Activated CD4-positive, alpha-beta memory T cell treated with anti-CD3 and anti-CD28 coated beads for 36 hours (primary cell): ENCODE results near the gene CUEDC1. TPM values are rescaled to one million over a fixed set of nuclear protein-coding genes. Genes with fewer than 3 reads are reported as not detected.

Experiments
- CTCF ChIA-PET: fragments of 350-600 bp; sonication (Branson Sonifier 250); formaldehyde crosslinking; loops from one replicate; lab custom pipeline; 2021; ENCODE audit warnings: antibody characterized with exemption, inconsistent platforms; lab: Charles Lee
- POLR2A ChIA-PET: fragments of 350-600 bp; sonication (Branson Sonifier 250); formaldehyde crosslinking; loops from one replicate; lab custom pipeline; 2021; ENCODE audit warnings: antibody characterized with exemption; lab: Charles Lee
- DNase-seq: peaks from one replicate; pipeline ENCODE4 v3.0.0-alpha.2; 2020
- H3K27ac Mint-ChIP-seq: one replicate; pipeline ENCODE4 v1.8.0; 2021; ENCODE audit warnings: mixed read lengths
- H3K27me3 Mint-ChIP-seq: one replicate; pipeline ENCODE4 v1.8.0; 2021; ENCODE audit warnings: mixed read lengths
- H3K36me3 Mint-ChIP-seq: one replicate; pipeline ENCODE4 v1.8.0; 2021; ENCODE audit warnings: mixed read lengths
- H3K4me1 Mint-ChIP-seq: one replicate; pipeline ENCODE4 v1.8.0; 2021; ENCODE audit warnings: low read depth, mixed read lengths
- H3K4me3 Mint-ChIP-seq: one replicate; pipeline ENCODE4 v1.8.0; 2021; ENCODE audit warnings: mild to moderate bottlenecking, mixed read lengths
- H3K9me3 Mint-ChIP-seq: one replicate; pipeline ENCODE4 v1.8.0; 2021; ENCODE audit warnings: mixed read lengths
- intact Hi-C: fragments of 100-400 bp; cut with micrococcal nuclease; formaldehyde crosslinking; loops from one replicate; pipeline ENCODE4 v1.15.1; 2023
- total RNA-seq, 2 experiments: library from RNA; stranded (reverse); gene quantifications; one replicate each; pipeline ENCODE4 v1.2.3, GENCODE V29; 2021

Gene CUEDC1
- total RNA-seq, 2 experiments from 2014 or later: 0.29 to 0.36 TPM

- H3K4me3 Mint-ChIP-seq: no peak overlapping the region
- no peak for DNase-seq
- peaks cover 10% of the 10 kb centered on the region for H3K27me3 Mint-ChIP-seq
- POLR2A ChIA-PET: interaction anchor here (0.8 to 2.4 kb wide), 3 partner anchors 11 to 141 kb away, joined by 3 to 8 read pairs (median 4); no protein-coding TSS in a partner anchor
- no peak overlapping the region for H3K27ac Mint-ChIP-seq
- no peaks in the 10 kb centered on the region for H3K9me3 Mint-ChIP-seq
- H3K4me1 Mint-ChIP-seq: peaks cover 13% of the 10 kb centered on the region
- intact Hi-C loops: loop anchor here (1.0 to 10.0 kb wide), 3 partner anchors 136 to 254 kb away; partner anchors contain the start of gene DYNLL2
- CTCF ChIA-PET: interaction anchor here (0.8 to 9.4 kb wide), 19 partner anchors 8 to 295 kb away, joined by 3 to 170 read pairs (median 9); partner anchors contain the start of genes MRPS23 and SRSF1
- no peaks in the 10 kb centered on the region for H3K36me3 Mint-ChIP-seq
Observed at GRCh38 chr17:57858838-57859237, 96.4 kb downstream of the CUEDC1 start.

GRCh38 chr17:57856792-57857620 lies 98.2 kb downstream of the CUEDC1 start:
- DNase-seq: no peak
- POLR2A ChIA-PET: no interaction called here
- intact Hi-C loops: loop anchor here (10.0 kb wide), 1 partner anchor 228 kb away; the partner anchor contains the start of gene DYNLL2
- Mint-ChIP-seq H3K36me3 (no peaks in the 10 kb centered on the region), H3K4me1 (peaks cover 12% of the 10 kb centered on the region), H3K9me3 (no peaks in the 10 kb centered on the region), H3K27ac (no peak overlapping the region), H3K4me3 (no peak overlapping the region), H3K27me3 (peaks cover 8% of the 10 kb centered on the region)
- CTCF ChIA-PET: interaction anchor here (0.7 to 9.4 kb wide), 12 partner anchors 10 to 256 kb away, joined by 3 to 170 read pairs (median 8); partner anchors contain the start of gene SRSF1

- Mint-ChIP-seq H3K4me1 (peaks cover 14% of the 10 kb centered on the region), H3K36me3 (no peaks in the 10 kb centered on the region), H3K4me3 (no peak overlapping the region), H3K9me3 (no peaks in the 10 kb centered on the region), H3K27ac (no peak overlapping the region), H3K27me3 (peaks cover 6% of the 10 kb centered on the region)
- ChIA-PET CTCF (interaction anchor here (0.9 to 9.4 kb wide), 6 partner anchors 22 to 257 kb away, joined by 3 to 170 read pairs (median 6); no protein-coding TSS in a partner anchor), POLR2A (interaction anchor here (0.7 kb wide), 1 partner anchor 144 kb away, joined by 3 read pairs; no protein-coding TSS in a partner anchor)
- no peak for DNase-seq
- intact Hi-C loops: loop anchor here (10.0 kb wide), 1 partner anchor 229 kb away; the partner anchor contains the start of gene DYNLL2
Observed at GRCh38 chr17:57855391-57856035, 99.7 kb downstream of the CUEDC1 start.

- Mint-ChIP-seq H3K9me3 (no peaks in the 10 kb centered on the region), H3K4me1 (peaks cover 22% of the 10 kb centered on the region), H3K4me3 (no peak overlapping the region), H3K36me3 (peaks cover 9% of the 10 kb centered on the region), H3K27me3 (peaks cover 2% of the 10 kb centered on the region), H3K27ac (no peak overlapping the region)
- intact Hi-C loops: loop anchor here (5.0 to 10.0 kb wide), 2 partner anchors 231 to 766 kb away; partner anchors contain the start of genes AKAP1 and DYNLL2
- CTCF ChIA-PET: interaction anchor here (0.9 to 9.4 kb wide), 4 partner anchors 12 to 258 kb away, joined by 3 to 170 read pairs (median 10); no protein-coding TSS in a partner anchor
- no peak for DNase-seq
- POLR2A ChIA-PET: no interaction called here
Observed at GRCh38 chr17:57853695-57854094, 101.5 kb downstream of the CUEDC1 start.

GRCh38 chr17:57852955-57853328 lies 102.3 kb downstream of the CUEDC1 start:
- no peak for DNase-seq
- H3K4me3 Mint-ChIP-seq: no peak overlapping the region
- ChIA-PET POLR2A (no interaction called here), CTCF (interaction anchor here (0.8 to 9.4 kb wide), 3 partner anchors 13 to 260 kb away, joined by 3 to 170 read pairs (median 3); no protein-coding TSS in a partner anchor)
- H3K27me3 Mint-ChIP-seq: no peaks in the 10 kb centered on the region
- intact Hi-C loops: loop anchor here (5.0 to 10.0 kb wide), 2 partner anchors 232 to 766 kb away; partner anchors contain the start of genes AKAP1 and DYNLL2
- H3K4me1 Mint-ChIP-seq: peaks cover 29% of the 10 kb centered on the region
- H3K36me3 Mint-ChIP-seq: peaks cover 14% of the 10 kb centered on the region
- no peak overlapping the region for H3K27ac Mint-ChIP-seq
- H3K9me3 Mint-ChIP-seq: no peaks in the 10 kb centered on the region

GRCh38 chr17:57852092-57852954 lies 102.9 kb downstream of the CUEDC1 start:
- H3K4me3 Mint-ChIP-seq: peak overlapping the region; percentile 37
- POLR2A ChIA-PET: interaction anchor here (0.8 kb wide), 1 partner anchor 136 kb away, joined by 4 read pairs; the partner anchor contains the start of gene VEZF1
- H3K4me1 Mint-ChIP-seq: peaks cover 29% of the 10 kb centered on the region
- intact Hi-C loops: loop anchor here (5.0 to 10.0 kb wide), 2 partner anchors 232 to 765 kb away; partner anchors contain the start of genes AKAP1 and DYNLL2
- H3K27ac Mint-ChIP-seq: peak overlapping the region; percentile 35
- H3K27me3 Mint-ChIP-seq: no peaks in the 10 kb centered on the region
- peaks cover 14% of the 10 kb centered on the region for H3K36me3 Mint-ChIP-seq
- CTCF ChIA-PET: interaction anchor here (0.8 to 9.4 kb wide), 5 partner anchors 8 to 260 kb away, joined by 3 to 170 read pairs (median 4); no protein-coding TSS in a partner anchor
- no peak for DNase-seq
- no peaks in the 10 kb centered on the region for H3K9me3 Mint-ChIP-seq

- no peaks in the 10 kb centered on the region for H3K27me3 Mint-ChIP-seq
- peak; percentile 99 for DNase-seq
- peak within 1 kb of the TSS; percentile 98 for H3K4me3 Mint-ChIP-seq
- ChIA-PET POLR2A (interaction anchor here (0.8 to 2.0 kb wide), 10 partner anchors 10 to 766 kb away, joined by 3 to 20 read pairs (median 4); partner anchors contain the start of genes AKAP1 and SRSF1), CTCF (interaction anchor here (0.8 to 4.7 kb wide), 9 partner anchors 10 to 262 kb away, joined by 3 to 29 read pairs (median 6); no protein-coding TSS in a partner anchor)
- H3K9me3 Mint-ChIP-seq: no peaks in the 10 kb centered on the region
- peak within 1 kb of the TSS; percentile 98 for H3K27ac Mint-ChIP-seq
- H3K36me3 Mint-ChIP-seq: peaks cover 18% of the 10 kb centered on the region
- H3K4me1 Mint-ChIP-seq: peaks cover 34% of the 10 kb centered on the region
- intact Hi-C loops: loop anchor here (1.0 to 10.0 kb wide), 8 partner anchors 29 to 763 kb away; partner anchors contain the start of genes AKAP1, DYNLL2, MKS1 and SRSF1
Observed at GRCh38 chr17:57849874-57850754, 105.1 kb downstream of the CUEDC1 start, which contains the start of gene MRPS23. MRPS23 (minus strand) TSS chr17:57850044; CDS start chr17:57850010, 34 bp downstream.

- ChIA-PET POLR2A (interaction anchor here (0.8 to 2.0 kb wide), 7 partner anchors 11 to 765 kb away, joined by 3 to 20 read pairs (median 6); partner anchors contain the start of genes AKAP1 and SRSF1), CTCF (interaction anchor here (1.1 to 4.7 kb wide), 9 partner anchors 11 to 801 kb away, joined by 3 to 29 read pairs (median 6); no protein-coding TSS in a partner anchor)
- peak overlapping the region; percentile 98 for H3K27ac Mint-ChIP-seq
- DNase-seq: peak; percentile 16
- peaks cover 34% of the 10 kb centered on the region for H3K4me1 Mint-ChIP-seq
- H3K4me3 Mint-ChIP-seq: peak overlapping the region; percentile 98
- H3K27me3 Mint-ChIP-seq: no peaks in the 10 kb centered on the region
- H3K9me3 Mint-ChIP-seq: no peaks in the 10 kb centered on the region
- intact Hi-C loops: no loop called here
- H3K36me3 Mint-ChIP-seq: peaks cover 18% of the 10 kb centered on the region
Observed at GRCh38 chr17:57849163-57849873, 105.9 kb downstream of the CUEDC1 start.
